ENCODE results near the gene SPATA24.
"Not testable (repeated sequence)": the region's sequence is repeated elsewhere in the genome, so short reads cannot be mapped to it uniquely, and the experiment has no call there.

Gene SPATA24

GRCh38 chr5:139415221-139415861 lies 11.5 kb upstream of the SPATA24 start:
- Histone ChIP-seq H3K9ac (ENCODE audit: low read length) (no peak overlapping the region), H3K4me3 (ENCODE audit: low read depth in 1 of 2, low read length in 2 of 2) (no peak overlapping the region), H3K4me1 (ENCODE audit: insufficient read depth, low read length) (peaks cover 61% of the 10 kb centered on the region), H3K27ac (ENCODE audit: low read depth, low read length) (peak overlapping the region; percentile 32), H3K36me3 (ENCODE audit: insufficient read depth, low read length) (peaks cover 16% of the 10 kb centered on the region), H3K9me3 (ENCODE audit: low read length) (no peaks in the 10 kb centered on the region), H3K27me3 (ENCODE audit: control insufficient read depth in 1 of 2, insufficient read depth in 2 of 2, low read length in 2 of 2) (no peaks in the 10 kb centered on the region)

- Histone ChIP-seq H3K9me3 (ENCODE audit: low read length) (no peaks in the 10 kb centered on the region), H3K9ac (ENCODE audit: low read length) (no peak overlapping the region), H3K27me3 (ENCODE audit: control insufficient read depth in 1 of 2, insufficient read depth in 2 of 2, low read length in 2 of 2) (no peaks in the 10 kb centered on the region), H3K4me3 (ENCODE audit: low read depth in 1 of 2, low read length in 2 of 2) (no peak overlapping the region), H3K4me1 (ENCODE audit: insufficient read depth, low read length) (peaks cover 68% of the 10 kb centered on the region), H3K27ac (ENCODE audit: low read depth, low read length) (peak overlapping the region; percentile 32), H3K36me3 (ENCODE audit: insufficient read depth, low read length) (peaks cover 9% of the 10 kb centered on the region)
Measured at GRCh38 chr5:139414581-139415130, 10.8 kb upstream of the SPATA24 start.

GRCh38 chr5:139413963-139414362 lies 10.1 kb upstream of the SPATA24 start:
- Histone ChIP-seq H3K4me1 (ENCODE audit: insufficient read depth, low read length) (peaks cover 71% of the 10 kb centered on the region), H3K36me3 (ENCODE audit: insufficient read depth, low read length) (peaks cover 4% of the 10 kb centered on the region), H3K27ac (ENCODE audit: low read depth, low read length) (no peak overlapping the region), H3K27me3 (ENCODE audit: control insufficient read depth in 1 of 2, insufficient read depth in 2 of 2, low read length in 2 of 2) (no peaks in the 10 kb centered on the region), H3K9me3 (ENCODE audit: low read length) (no peaks in the 10 kb centered on the region), H3K9ac (ENCODE audit: low read length) (no peak overlapping the region), H3K4me3 (ENCODE audit: low read depth in 1 of 2, low read length in 2 of 2) (no peak overlapping the region)

GRCh38 chr5:139413153-139413552 lies 9.3 kb upstream of the SPATA24 start:
- Histone ChIP-seq H3K36me3 (ENCODE audit: insufficient read depth, low read length) (no peaks in the 10 kb centered on the region), H3K4me1 (ENCODE audit: insufficient read depth, low read length) (peaks cover 70% of the 10 kb centered on the region), H3K9me3 (ENCODE audit: low read length) (no peaks in the 10 kb centered on the region), H3K9ac (ENCODE audit: low read length) (no peak overlapping the region), H3K4me3 (ENCODE audit: low read depth in 1 of 2, low read length in 2 of 2) (no peak overlapping the region), H3K27ac (ENCODE audit: low read depth, low read length) (no peak overlapping the region), H3K27me3 (ENCODE audit: control insufficient read depth in 1 of 2, insufficient read depth in 2 of 2, low read length in 2 of 2) (no peaks in the 10 kb centered on the region)

GRCh38 chr5:139410993-139411828 lies 7.3 kb upstream of the SPATA24 start:
- H3K9me3 ChIP-seq (ENCODE audit: low read length): no peaks in the 10 kb centered on the region
- peak overlapping the region in 1 of 2 donors; percentile 21 for H3K4me3 ChIP-seq (ENCODE audit: low read depth in 1 of 2, low read length in 2 of 2)
- H3K27ac ChIP-seq (ENCODE audit: low read depth, low read length): peak overlapping the region; percentile 17
- no peaks in the 10 kb centered on the region for H3K36me3 ChIP-seq (ENCODE audit: insufficient read depth, low read length)
- peaks cover 52% of the 10 kb centered on the region for H3K4me1 ChIP-seq (ENCODE audit: insufficient read depth, low read length)
- no peak overlapping the region for H3K9ac ChIP-seq (ENCODE audit: low read length)
- no peaks in the 10 kb centered on the region for H3K27me3 ChIP-seq (ENCODE audit: control insufficient read depth in 1 of 2, insufficient read depth in 2 of 2, low read length in 2 of 2)

- peaks cover 43% of the 10 kb centered on the region for H3K4me1 ChIP-seq (ENCODE audit: insufficient read depth, low read length)
- peak overlapping the region in 1 of 2 donors; percentile 21 for H3K4me3 ChIP-seq (ENCODE audit: low read depth in 1 of 2, low read length in 2 of 2)
- H3K27me3 ChIP-seq (ENCODE audit: control insufficient read depth in 1 of 2, insufficient read depth in 2 of 2, low read length in 2 of 2): no peaks in the 10 kb centered on the region
- H3K9me3 ChIP-seq (ENCODE audit: low read length): no peaks in the 10 kb centered on the region
- no peaks in the 10 kb centered on the region for H3K36me3 ChIP-seq (ENCODE audit: insufficient read depth, low read length)
- no peak overlapping the region for H3K27ac ChIP-seq (ENCODE audit: low read depth, low read length)
- no peak overlapping the region for H3K9ac ChIP-seq (ENCODE audit: low read length)
Measured at GRCh38 chr5:139410121-139410992, 6.5 kb upstream of the SPATA24 start.

GRCh38 chr5:139409116-139409515 lies 5.2 kb upstream of the SPATA24 start:
- not testable (repeated sequence) for H3K9me3 ChIP-seq (ENCODE audit: low read length); H3K36me3 ChIP-seq (ENCODE audit: insufficient read depth, low read length); H3K27me3 ChIP-seq (ENCODE audit: control insufficient read depth in 1 of 2, insufficient read depth in 2 of 2, low read length in 2 of 2); H3K27ac ChIP-seq (ENCODE audit: low read depth, low read length); H3K9ac ChIP-seq (ENCODE audit: low read length); H3K4me3 ChIP-seq (ENCODE audit: low read depth in 1 of 2, low read length in 2 of 2)
- peaks cover 38% of the 10 kb centered on the region for H3K4me1 ChIP-seq (ENCODE audit: insufficient read depth, low read length)

- H3K27ac ChIP-seq (ENCODE audit: low read depth, low read length): no peak overlapping the region
- no peak overlapping the region for H3K4me3 ChIP-seq (ENCODE audit: low read depth in 1 of 2, low read length in 2 of 2)
- peaks cover 37% of the 10 kb centered on the region for H3K4me1 ChIP-seq (ENCODE audit: insufficient read depth, low read length)
- no peaks in the 10 kb centered on the region for H3K36me3 ChIP-seq (ENCODE audit: insufficient read depth, low read length)
- no peak overlapping the region for H3K9ac ChIP-seq (ENCODE audit: low read length)
- no peaks in the 10 kb centered on the region for H3K27me3 ChIP-seq (ENCODE audit: control insufficient read depth in 1 of 2, insufficient read depth in 2 of 2, low read length in 2 of 2)
- H3K9me3 ChIP-seq (ENCODE audit: low read length): no peaks in the 10 kb centered on the region
Measured at GRCh38 chr5:139408191-139408590, 4.3 kb upstream of the SPATA24 start.

GRCh38 chr5:139407517-139407916 lies 3.6 kb upstream of the SPATA24 start:
- no peaks in the 10 kb centered on the region for H3K27me3 ChIP-seq (ENCODE audit: control insufficient read depth in 1 of 2, insufficient read depth in 2 of 2, low read length in 2 of 2)
- H3K9ac ChIP-seq (ENCODE audit: low read length): no peak overlapping the region
- no peak overlapping the region for H3K27ac ChIP-seq (ENCODE audit: low read depth, low read length)
- peaks cover 40% of the 10 kb centered on the region for H3K4me1 ChIP-seq (ENCODE audit: insufficient read depth, low read length)
- H3K9me3 ChIP-seq (ENCODE audit: low read length): no peaks in the 10 kb centered on the region
- H3K4me3 ChIP-seq (ENCODE audit: low read depth in 1 of 2, low read length in 2 of 2): no peak overlapping the region
- H3K36me3 ChIP-seq (ENCODE audit: insufficient read depth, low read length): no peaks in the 10 kb centered on the region

- Histone ChIP-seq H3K9ac (ENCODE audit: low read length) (no peak overlapping the region), H3K27ac (ENCODE audit: low read depth, low read length) (no peak overlapping the region), H3K36me3 (ENCODE audit: insufficient read depth, low read length) (no peaks in the 10 kb centered on the region), H3K27me3 (ENCODE audit: control insufficient read depth in 1 of 2, insufficient read depth in 2 of 2, low read length in 2 of 2) (no peaks in the 10 kb centered on the region), H3K4me1 (ENCODE audit: insufficient read depth, low read length) (peaks cover 37% of the 10 kb centered on the region), H3K9me3 (ENCODE audit: low read length) (no peaks in the 10 kb centered on the region), H3K4me3 (ENCODE audit: low read depth in 1 of 2, low read length in 2 of 2) (no peak overlapping the region)
Measured at GRCh38 chr5:139406963-139407362, 3.1 kb upstream of the SPATA24 start.

GRCh38 chr5:139404484-139404840 lies 573 bp upstream of the SPATA24 start:
- Histone ChIP-seq H3K9ac (ENCODE audit: low read length) (peak overlapping the region; percentile 38), H3K4me3 (ENCODE audit: low read depth in 1 of 2, low read length in 2 of 2) (peak overlapping the region in 1 of 2 donors; percentile 67), H3K4me1 (ENCODE audit: insufficient read depth, low read length) (peaks cover 15% of the 10 kb centered on the region), H3K27me3 (ENCODE audit: control insufficient read depth in 1 of 2, insufficient read depth in 2 of 2, low read length in 2 of 2) (no peaks in the 10 kb centered on the region), H3K27ac (ENCODE audit: low read depth, low read length) (no peak overlapping the region), H3K9me3 (ENCODE audit: low read length) (no peaks in the 10 kb centered on the region), H3K36me3 (ENCODE audit: insufficient read depth, low read length) (no peaks in the 10 kb centered on the region)
